ENCODE measurements around the gene CES3. TPM values are rescaled to one million over a fixed set of nuclear protein-coding genes. Genes with fewer than 3 reads are reported as not detected.

The CES3 gene
- total RNA-seq, 1 donor from 2014 or later: 1.5 TPM

- FAIRE-seq (no peak), DNase-seq (ENCODE audit: low read depth) (no peak)
- peaks cover 22% of the 10 kb centered on the region for H3K27me3 Mint-ChIP-seq (ENCODE audit: low read depth, unreplicated experiment)
- no peak overlapping the region for H3K4me3 Mint-ChIP-seq (ENCODE audit: unreplicated experiment)
- Histone ChIP-seq H3K4me3 (ENCODE audit: insufficient read depth, low read depth, low read length) (no peak overlapping the region), H3K79me2 (ENCODE audit: insufficient read depth, low read length) (no peaks in the 10 kb centered on the region), H3K36me3 (ENCODE audit: insufficient read depth, low read length) (no peaks in the 10 kb centered on the region), H3K27me3 (ENCODE audit: insufficient read depth, low read length) (no peaks in the 10 kb centered on the region), H2AFZ (ENCODE audit: low read depth, low read length) (no peak overlapping the region), H3K4me1 (ENCODE audit: insufficient read depth, low read length) (peaks cover 4% of the 10 kb centered on the region), H3K4me2 (ENCODE audit: low read length) (no peak overlapping the region), H3K27ac (ENCODE audit: low read depth, low read length) (no peak overlapping the region), H3K9ac (ENCODE audit: low read length) (no peak overlapping the region), H4K20me1 (ENCODE audit: insufficient read depth, low read length) (no peaks in the 10 kb centered on the region), H3K9me3 (ENCODE audit: insufficient read depth, low read depth, low read length) (no peaks in the 10 kb centered on the region)
- peaks cover 16% of the 10 kb centered on the region for H3K4me1 Mint-ChIP-seq (ENCODE audit: low read depth, unreplicated experiment)
- peaks cover 4% of the 10 kb centered on the region for H3K36me3 Mint-ChIP-seq (ENCODE audit: low read depth, unreplicated experiment)
- TF ChIP-seq CTCF (IDR thresholded peaks at IDR 0.05; ENCODE audit: insufficient read depth, low read depth, low read length) (no peak), EZH2 (IDR thresholded peaks at IDR 0.05; ENCODE audit: insufficient read depth, low read length) (no peak)
- H3K27ac Mint-ChIP-seq (ENCODE audit: unreplicated experiment): no peak overlapping the region
- H3K9me3 Mint-ChIP-seq (ENCODE audit: unreplicated experiment): peaks cover 2% of the 10 kb centered on the region
Observed at GRCh38 chr16:67019171-67019570, 58.1 kb downstream of the CES3 start.

- Histone ChIP-seq H3K36me3 (ENCODE audit: insufficient read depth, low read length) (no peaks in the 10 kb centered on the region), H4K20me1 (ENCODE audit: insufficient read depth, low read length) (no peaks in the 10 kb centered on the region), H3K9me3 (ENCODE audit: insufficient read depth, low read depth, low read length) (no peaks in the 10 kb centered on the region), H3K79me2 (ENCODE audit: insufficient read depth, low read length) (no peaks in the 10 kb centered on the region), H3K27me3 (ENCODE audit: insufficient read depth, low read length) (no peaks in the 10 kb centered on the region), H3K9ac (ENCODE audit: low read length) (no peak overlapping the region), H3K4me2 (ENCODE audit: low read length) (no peak overlapping the region), H3K27ac (ENCODE audit: low read depth, low read length) (no peak overlapping the region), H2AFZ (ENCODE audit: low read depth, low read length) (no peak overlapping the region), H3K4me3 (ENCODE audit: insufficient read depth, low read depth, low read length) (no peak overlapping the region), H3K4me1 (ENCODE audit: insufficient read depth, low read length) (no peaks in the 10 kb centered on the region)
- Mint-ChIP-seq H3K9me3 (ENCODE audit: unreplicated experiment) (no peaks in the 10 kb centered on the region), H3K36me3 (ENCODE audit: low read depth, unreplicated experiment) (peaks cover 2% of the 10 kb centered on the region), H3K27me3 (ENCODE audit: low read depth, unreplicated experiment) (peaks cover 2% of the 10 kb centered on the region), H3K4me3 (ENCODE audit: unreplicated experiment) (no peak overlapping the region), H3K4me1 (ENCODE audit: low read depth, unreplicated experiment) (peaks cover 27% of the 10 kb centered on the region), H3K27ac (ENCODE audit: unreplicated experiment) (no peak overlapping the region)
- DNase-seq (ENCODE audit: low read depth): no peak
- no peak for TF ChIP-seq EZH2 (IDR thresholded peaks at IDR 0.05; ENCODE audit: insufficient read depth, low read length)
- no peak for TF ChIP-seq CTCF (IDR thresholded peaks at IDR 0.05; ENCODE audit: insufficient read depth, low read depth, low read length)
- no peak for FAIRE-seq
Observed at GRCh38 chr16:67021321-67021720, 60.3 kb downstream of the CES3 start.

- H3K36me3 ChIP-seq (ENCODE audit: insufficient read depth, low read length): no peaks in the 10 kb centered on the region
- no peaks in the 10 kb centered on the region for H3K79me2 ChIP-seq (ENCODE audit: insufficient read depth, low read length)
- Mint-ChIP-seq H3K4me3 (ENCODE audit: unreplicated experiment) (peak overlapping the region; percentile 40), H3K9me3 (ENCODE audit: unreplicated experiment) (no peaks in the 10 kb centered on the region), H3K36me3 (ENCODE audit: low read depth, unreplicated experiment) (peaks cover 2% of the 10 kb centered on the region), H3K27me3 (ENCODE audit: low read depth, unreplicated experiment) (no peaks in the 10 kb centered on the region), H3K27ac (ENCODE audit: unreplicated experiment) (peak overlapping the region; percentile 76), H3K4me1 (ENCODE audit: low read depth, unreplicated experiment) (peaks cover 26% of the 10 kb centered on the region)
- H3K4me2 ChIP-seq (ENCODE audit: low read length): peak overlapping the region; percentile 31
- H3K4me1 ChIP-seq (ENCODE audit: insufficient read depth, low read length): no peaks in the 10 kb centered on the region
- FAIRE-seq: no peak
- H3K27ac ChIP-seq (ENCODE audit: low read depth, low read length): no peak overlapping the region
- no peak overlapping the region for H2AFZ ChIP-seq (ENCODE audit: low read depth, low read length)
- no peaks in the 10 kb centered on the region for H3K27me3 ChIP-seq (ENCODE audit: insufficient read depth, low read length)
- H3K9me3 ChIP-seq (ENCODE audit: insufficient read depth, low read depth, low read length): no peaks in the 10 kb centered on the region
- peak; percentile 68 for DNase-seq (ENCODE audit: low read depth)
- H3K4me3 ChIP-seq (ENCODE audit: insufficient read depth, low read depth, low read length): no peak overlapping the region
- H4K20me1 ChIP-seq (ENCODE audit: insufficient read depth, low read length): no peaks in the 10 kb centered on the region
- TF ChIP-seq EZH2 (IDR thresholded peaks at IDR 0.05; ENCODE audit: insufficient read depth, low read length) (no peak), CTCF (IDR thresholded peaks at IDR 0.05; ENCODE audit: insufficient read depth, low read depth, low read length) (no peak)
- no peak overlapping the region for H3K9ac ChIP-seq (ENCODE audit: low read length)
Observed at GRCh38 chr16:67022531-67023214, 61.6 kb downstream of the CES3 start.
